OCI-LY1 (cell line): Measurements from ENCODE around the gene DAPK2.
"Not testable (repeated sequence)": the region's sequence is repeated elsewhere in the genome, so short reads cannot be mapped to it uniquely, and the experiment has no call there.

Experiments used
- H2AFZ ChIP-seq: fragments of 200-600 bp; sonication (generic), shearing (Covaris generic); 2 replicates; pipeline ENCODE4 v1.6.0; 2014; ENCODE audit warnings: antibody characterized with exemption, mild to moderate bottlenecking, low read length
- H3F3A ChIP-seq: fragments of 200-600 bp; sonication (generic), shearing (Covaris generic); 2 replicates; pipeline ENCODE4 v1.6.0; 2014; ENCODE audit warnings: mild to moderate bottlenecking, antibody characterized with exemption, low read length, moderate library complexity; ENCODE audit not compliant: insufficient read depth
- H3K27ac ChIP-seq: fragments of 200-600 bp; sonication (generic); 2 replicates; pipeline ENCODE4 v1.5.1; 2014; ENCODE audit warnings: low read length, mixed run types, mild to moderate bottlenecking, low read depth; ENCODE audit not compliant: poor library complexity, severe bottlenecking
- H3K27me3 ChIP-seq: fragments of 200-600 bp; sonication (generic); 2 replicates; pipeline ENCODE4 v1.6.0; 2014; ENCODE audit warnings: antibody characterized with exemption, mild to moderate bottlenecking, low read length, moderate library complexity; ENCODE audit not compliant: insufficient read depth
- H3K36me3 ChIP-seq: fragments of 200-600 bp; sonication (generic); 2 replicates; pipeline ENCODE4 v1.6.1; 2014; ENCODE audit warnings: mild to moderate bottlenecking, antibody characterized with exemption, low read length, moderate library complexity, mixed read lengths; ENCODE audit not compliant: insufficient read depth
- H3K4me1 ChIP-seq: fragments of 200-600 bp; sonication (generic); 2 replicates; pipeline ENCODE4 v1.5.1; 2014; ENCODE audit warnings: mild to moderate bottlenecking, low read length, moderate library complexity; ENCODE audit not compliant: insufficient read depth, severe bottlenecking
- H3K4me2 ChIP-seq: fragments of 200-600 bp; sonication (generic), shearing (Covaris generic); 2 replicates; pipeline ENCODE4 v1.6.1; 2014; ENCODE audit warnings: low read length
- H3K4me3 ChIP-seq: fragments of 200-600 bp; sonication (generic); 2 replicates; pipeline ENCODE4 v1.5.1; 2014; ENCODE audit warnings: low read length, low read depth, mild to moderate bottlenecking, mixed read lengths; ENCODE audit not compliant: poor library complexity, severe bottlenecking
- H3K79me2 ChIP-seq: fragments of 200-600 bp; shearing (Covaris generic); 2 replicates; pipeline ENCODE4 v1.6.1; 2016; ENCODE audit warnings: mixed run types, low read length, mixed read lengths; ENCODE audit not compliant: insufficient read depth
- H3K9ac ChIP-seq: fragments of 200-600 bp; sonication (generic), shearing (Covaris generic); 2 replicates; pipeline ENCODE4 v1.6.1; 2014; ENCODE audit warnings: mild to moderate bottlenecking, low read length, mixed read lengths
- H3K9me2 ChIP-seq: fragments of 200-600 bp; sonication (generic), shearing (Covaris generic); 2 replicates; pipeline ENCODE4 v1.6.1; 2014; ENCODE audit warnings: low read depth, mild to moderate bottlenecking, low read length, mixed read lengths
- H3K9me3 ChIP-seq: fragments of 200-600 bp; shearing (Covaris generic); 2 replicates; pipeline ENCODE4 v1.6.1; 2014; ENCODE audit warnings: low read length, mixed read lengths
- H4K20me1 ChIP-seq: fragments of 200-600 bp; sonication (generic), shearing (Covaris generic); 2 replicates; pipeline ENCODE4 v1.6.0; 2016; ENCODE audit warnings: mild to moderate bottlenecking, low read length; ENCODE audit not compliant: insufficient read depth
- EZH2 ChIP-seq: fragments of 200-600 bp; sonication (generic), shearing (Covaris generic); IDR thresholded peaks from 2 replicates; pipeline ENCODE4 v1.8.0; 2017; ENCODE audit warnings: borderline replicate concordance, mixed run types, mild to moderate bottlenecking, antibody characterized with exemption, low read length, moderate library complexity, mixed read lengths
- TF ChIP-seq, protein P1 (sequence below): fragments of 200-600 bp; sonication (generic), shearing (Covaris generic); IDR thresholded peaks from 2 replicates; pipeline ENCODE4 v1.5.1; 2017; ENCODE audit warnings: mild to moderate bottlenecking, antibody characterized with exemption, low read length, moderate library complexity, mixed read lengths

Gene DAPK2

DNA sequence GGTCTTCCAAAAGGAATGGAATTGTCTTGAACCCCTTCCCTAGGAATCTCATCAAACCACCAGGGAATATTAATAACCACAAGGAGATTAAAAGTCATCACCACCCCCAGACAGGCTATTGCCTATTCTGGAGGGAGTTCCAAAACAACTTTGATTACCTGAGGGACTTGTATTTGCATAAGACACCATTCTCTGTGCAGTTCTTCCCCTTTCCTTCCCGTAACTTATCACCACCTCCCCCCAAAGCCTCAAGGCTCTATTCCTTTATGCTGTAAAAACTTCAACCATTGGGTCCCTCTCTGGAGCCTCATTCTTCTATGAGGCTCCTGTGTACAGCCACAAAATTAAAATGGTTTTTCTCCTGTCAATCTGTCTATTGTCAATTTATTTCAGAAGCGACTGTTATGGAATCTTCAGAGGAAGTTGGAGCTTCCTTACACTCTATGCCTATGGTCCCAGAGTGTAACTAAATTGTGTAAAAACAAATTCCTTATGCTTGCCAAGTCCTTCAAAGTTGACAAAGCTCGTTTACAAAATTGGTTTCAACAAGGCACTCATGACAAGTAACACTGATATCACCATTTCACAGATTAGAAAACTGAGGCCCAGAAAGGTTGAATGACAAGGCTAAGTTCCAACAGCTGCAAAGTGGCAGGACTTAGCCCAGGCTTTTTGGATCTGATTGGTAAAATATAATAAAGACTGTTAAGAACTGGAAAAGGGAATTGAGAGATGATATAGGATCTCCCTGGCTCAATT lies 144.2 kb downstream of the DAPK2 start:
- Histone ChIP-seq H3K9ac (no peak overlapping the region), H2AFZ (no peak overlapping the region), H3K4me3 (no peak overlapping the region), H3K36me3 (no peaks in the 10 kb centered on the region), H3K9me2 (no peaks in the 10 kb centered on the region), H3K9me3 (no peaks in the 10 kb centered on the region), H3K4me1 (peaks cover 11% of the 10 kb centered on the region), H3K27ac (no peak overlapping the region), H3K79me2 (no peaks in the 10 kb centered on the region), H3K4me2 (no peak overlapping the region; the same call in 1 of the 2 replicates), H4K20me1 (no peaks in the 10 kb centered on the region), H3F3A (no peaks in the 10 kb centered on the region), H3K27me3 (no peaks in the 10 kb centered on the region)
- TF ChIP-seq, protein P1, sequence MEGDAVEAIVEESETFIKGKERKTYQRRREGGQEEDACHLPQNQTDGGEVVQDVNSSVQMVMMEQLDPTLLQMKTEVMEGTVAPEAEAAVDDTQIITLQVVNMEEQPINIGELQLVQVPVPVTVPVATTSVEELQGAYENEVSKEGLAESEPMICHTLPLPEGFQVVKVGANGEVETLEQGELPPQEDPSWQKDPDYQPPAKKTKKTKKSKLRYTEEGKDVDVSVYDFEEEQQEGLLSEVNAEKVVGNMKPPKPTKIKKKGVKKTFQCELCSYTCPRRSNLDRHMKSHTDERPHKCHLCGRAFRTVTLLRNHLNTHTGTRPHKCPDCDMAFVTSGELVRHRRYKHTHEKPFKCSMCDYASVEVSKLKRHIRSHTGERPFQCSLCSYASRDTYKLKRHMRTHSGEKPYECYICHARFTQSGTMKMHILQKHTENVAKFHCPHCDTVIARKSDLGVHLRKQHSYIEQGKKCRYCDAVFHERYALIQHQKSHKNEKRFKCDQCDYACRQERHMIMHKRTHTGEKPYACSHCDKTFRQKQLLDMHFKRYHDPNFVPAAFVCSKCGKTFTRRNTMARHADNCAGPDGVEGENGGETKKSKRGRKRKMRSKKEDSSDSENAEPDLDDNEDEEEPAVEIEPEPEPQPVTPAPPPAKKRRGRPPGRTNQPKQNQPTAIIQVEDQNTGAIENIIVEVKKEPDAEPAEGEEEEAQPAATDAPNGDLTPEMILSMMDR = no peak
- no peak for TF ChIP-seq EZH2

DNA sequence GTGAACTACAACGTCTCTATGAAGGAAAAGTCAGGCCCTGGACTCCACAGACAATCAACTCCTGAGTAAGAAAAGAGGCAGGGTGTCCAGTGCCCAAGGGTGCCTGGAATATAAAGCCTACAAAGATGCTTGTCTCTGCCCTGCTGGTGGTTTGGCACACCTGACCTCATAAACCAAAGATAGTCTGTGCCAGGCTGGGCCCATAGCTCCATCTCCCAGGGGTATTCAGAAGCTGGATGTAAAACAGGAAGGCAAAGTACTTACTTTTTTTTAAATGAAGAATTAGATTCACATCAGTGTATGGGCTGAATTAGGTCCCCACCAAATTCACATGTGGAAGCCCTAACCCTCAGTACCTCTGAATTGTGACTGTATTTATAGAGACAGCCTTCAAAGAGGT lies 146.0 kb downstream of the DAPK2 start:
- Histone ChIP-seq H3K27ac (no peak overlapping the region), H3K9me2 (no peaks in the 10 kb centered on the region), H3F3A (no peaks in the 10 kb centered on the region), H3K36me3 (no peaks in the 10 kb centered on the region), H3K4me3 (no peak overlapping the region), H2AFZ (no peak overlapping the region), H4K20me1 (no peaks in the 10 kb centered on the region), H3K4me1 (peaks cover 14% of the 10 kb centered on the region), H3K9ac (no peak overlapping the region), H3K79me2 (no peaks in the 10 kb centered on the region), H3K9me3 (no peaks in the 10 kb centered on the region), H3K4me2 (no peak overlapping the region), H3K27me3 (no peaks in the 10 kb centered on the region)
- TF ChIP-seq, protein P1 = no peak
- TF ChIP-seq EZH2 = no peak

DNA sequence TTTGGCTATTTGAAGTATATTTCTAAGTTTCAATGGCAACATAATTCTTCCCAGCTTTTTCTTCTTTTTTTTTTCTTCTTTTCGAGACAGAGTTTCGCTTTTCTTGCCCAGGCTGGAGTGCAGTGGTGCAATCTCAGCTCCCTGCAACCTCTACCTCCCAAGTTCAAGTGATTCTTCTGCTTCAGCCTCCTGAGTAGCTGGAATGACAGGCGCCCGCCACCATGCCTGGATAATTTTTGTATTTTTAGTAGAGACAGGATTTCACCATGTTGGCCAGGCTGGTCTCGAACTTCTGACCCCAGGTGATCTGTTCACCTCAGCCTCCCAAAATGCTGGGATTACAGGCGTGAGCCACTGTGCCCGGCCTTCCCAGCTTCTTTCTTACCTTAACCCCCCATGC lies 146.7 kb downstream of the DAPK2 start:
- H2AFZ ChIP-seq = not testable (repeated sequence)

DNA sequence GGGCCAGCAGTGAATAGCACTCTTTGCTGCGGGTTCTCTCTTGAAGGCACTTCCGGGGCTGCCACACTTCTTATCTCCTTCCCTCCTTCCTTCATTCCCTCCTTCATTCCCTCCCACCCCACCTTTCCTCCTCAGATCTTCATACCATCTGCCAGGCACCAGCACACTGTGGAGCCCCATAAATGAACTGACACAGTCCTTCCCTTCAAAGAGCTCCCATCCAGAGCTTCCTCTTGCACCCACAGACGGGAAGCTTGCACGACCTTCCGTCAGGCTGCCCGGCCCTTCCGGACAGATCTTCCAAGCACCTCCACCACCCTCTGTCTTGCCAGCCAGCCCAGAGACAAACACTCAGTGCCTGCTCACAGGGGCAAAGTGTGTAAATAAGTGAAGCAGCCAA lies 147.1 kb downstream of the DAPK2 start:
- Histone ChIP-seq H3F3A (no peaks in the 10 kb centered on the region), H2AFZ (no peak overlapping the region), H3K36me3 (no peaks in the 10 kb centered on the region), H3K27ac (no peak overlapping the region), H3K9me2 (no peaks in the 10 kb centered on the region), H4K20me1 (no peaks in the 10 kb centered on the region), H3K4me1 (peaks cover 14% of the 10 kb centered on the region), H3K79me2 (no peaks in the 10 kb centered on the region), H3K9me3 (no peaks in the 10 kb centered on the region), H3K9ac (no peak overlapping the region), H3K4me3 (no peak overlapping the region), H3K27me3 (no peaks in the 10 kb centered on the region), H3K4me2 (no peak overlapping the region)
- TF ChIP-seq, protein P1 = no peak
- no peak for TF ChIP-seq EZH2

More for the DNA sequence above, 146.7 kb downstream of the DAPK2 start:
- H3K27me3 ChIP-seq, H3K9ac ChIP-seq, H3K36me3 ChIP-seq, H3K27ac ChIP-seq, H3K9me2 ChIP-seq, H3K9me3 ChIP-seq, H3K4me3 ChIP-seq, H3K79me2 ChIP-seq, H3F3A ChIP-seq, H3K4me2 ChIP-seq, H4K20me1 ChIP-seq: not testable (repeated sequence)
- peaks cover 14% of the 10 kb centered on the region for H3K4me1 ChIP-seq
